HepG2 (cell line): ENCODE data around the gene IL1A. TPM values are rescaled to one million over a fixed set of nuclear protein-coding genes. Genes with fewer than 3 reads are reported as not detected.
A peak's percentile ranks its signal among the peaks of the same experiment; 100 is the strongest.

ENCODE experiments used
- ATAC-seq: fragments of 200-7000 bp; cut with Tn5 transposase; 3 replicates; pipeline ENCODE4 v1.9.1; 2020; ENCODE audit warnings: mild to moderate bottlenecking, moderate library complexity
- BruUV-seq: library from RNA; stranded (reverse); fragments of 400-500 nt; replicated peaks from 2 replicates; lab custom pipeline; 2021; lab: Mats Ljungman, UMichigan
- CTCF ChIA-PET: fragments of 300-600 bp; formaldehyde crosslinking; extraction: SDS; loops from one replicate; lab custom pipeline; 2021; ENCODE audit warnings: low total read pairs, inconsistent platforms, low intra/inter-chr PET ratio; lab: Yijun Ruan, JAX
- POLR2A ChIA-PET: fragments of 350-600 bp; sonication (Branson Sonifier 250); formaldehyde crosslinking; loops from one replicate; lab custom pipeline; 2020; ENCODE audit warnings: antibody characterized with exemption, inconsistent platforms; lab: Yijun Ruan, JAX
- DNase-seq: peaks from one replicate; pipeline ENCODE4 v3.0.0-alpha.2; 2015; ENCODE audit warnings: low spot score
- FAIRE-seq: peaks from 3 replicates; lab custom pipeline; 2011; peaks lifted over from hg19 to GRCh38; lab: Jason Lieb, UNC
- H2AFZ ChIP-seq: one replicate; pipeline ENCODE4 v1.6.1; 2011; ENCODE audit warnings: low read length, inconsistent platforms
- H3K27ac ChIP-seq: fragments of 300-600 bp; 3 replicates; pipeline ENCODE4 v1.8.0; 2011; ENCODE audit warnings: mixed run types, mild to moderate bottlenecking, mixed read lengths, low read length, inconsistent platforms; ENCODE audit not compliant: insufficient read depth; ENCODE audit errors: extremely low read length
- H3K27me3 ChIP-seq, 2 experiments: fragments of 200-600 bp in 1 of 2; 2 replicates in 1 of 2; 3 replicates in 1 of 2; pipeline versions ENCODE4 v1.6.0 to v1.8.0; 2011; ENCODE audit warnings: low read length in 2 of 2, mild to moderate bottlenecking in 2 of 2, moderate library complexity in 2 of 2, inconsistent platforms in 1 of 2; ENCODE audit not compliant: insufficient read depth in 2 of 2, control insufficient read depth in 1 of 2
- H3K36me3 ChIP-seq, 2 experiments: fragments of 200-600 bp in 1 of 2; replicated peaks in 1 of 2; 2 replicates in 1 of 2; 3 replicates in 1 of 2; pipeline versions ENCODE4 v1.5.1 to v1.8.0; 2011; ENCODE audit warnings: low read length in 2 of 2, inconsistent platforms in 1 of 2; ENCODE audit not compliant: insufficient read depth in 2 of 2, control insufficient read depth in 1 of 2
- H3K4me1 ChIP-seq: 2 replicates; pipeline ENCODE4 v1.5.1; 2012; ENCODE audit warnings: low read length, inconsistent platforms; ENCODE audit not compliant: insufficient read depth
- H3K4me2 ChIP-seq: 2 replicates; pipeline ENCODE4 v1.6.0; 2011; ENCODE audit warnings: low read depth, low read length, inconsistent platforms
- H3K4me3 ChIP-seq, 3 experiments: fragments of 200-600 bp in 1 of 3; sonication (generic), shearing (Covaris generic) in 1 of 3; replicated peaks in 1 of 3; 2 replicates each; pipeline ENCODE4 v1.5.1; 2011 to 2016; ENCODE audit warnings: low read length in 3 of 3, inconsistent platforms in 2 of 3, low read depth in 2 of 3, mild to moderate bottlenecking in 2 of 3, control low read depth in 1 of 3, mixed read lengths in 1 of 3; ENCODE audit not compliant: insufficient read depth in 1 of 3
- H3K79me2 ChIP-seq: one replicate; pipeline ENCODE4 v1.6.1; 2011; ENCODE audit warnings: low read length, inconsistent platforms; ENCODE audit not compliant: insufficient read depth
- H3K9ac ChIP-seq: 2 replicates; pipeline ENCODE4 v1.6.0; 2011; ENCODE audit warnings: mild to moderate bottlenecking, low read depth, low read length, inconsistent platforms; ENCODE audit not compliant: insufficient read depth
- H3K9me3 ChIP-seq: 2 replicates; pipeline ENCODE4 v1.5.1; 2012; ENCODE audit warnings: mild to moderate bottlenecking, low read length
- H4K20me1 ChIP-seq: 2 replicates; pipeline ENCODE4 v1.6.0; 2011; ENCODE audit warnings: inconsistent platforms, mild to moderate bottlenecking, low read length, moderate library complexity; ENCODE audit not compliant: insufficient read depth
- ARID3A ChIP-seq: IDR thresholded peaks from 2 replicates; pipeline ENCODE4 v1.6.1; 2012; ENCODE audit warnings: low read depth, low read length, improper control_type of control experiment
- TEAD3 ChIP-seq: optimal IDR thresholded peaks from 2 replicates; pipeline ENCODE3; 2016; ENCODE audit warnings: borderline replicate concordance
- ZNF609 ChIP-seq: sonication (generic); formaldehyde crosslinking; IDR thresholded peaks from 2 replicates; pipeline ENCODE4 v1.4.0; 2020; ENCODE audit warnings: mild to moderate bottlenecking, missing genetic modification reagents, borderline replicate concordance
- ZNF7 ChIP-seq: IDR thresholded peaks from 2 replicates; pipeline ENCODE4 v1.6.1; 2016; ENCODE audit warnings: missing biosample characterization, missing genetic modification reagents
- WGBS: methylation state at CpG from one replicate; pipeline ENCODE4 v1.1.6; 2017; ENCODE audit warnings: low lambda C conversion rate; 5-methylcytosine and 5-hydroxymethylcytosine counted together
- in situ Hi-C: cut with HindIII; loops from 2 replicates; pipeline ENCODE4 v1.10.0; 2017; ENCODE audit warnings: low pct_unique_long_range_greater_than_20kb; ENCODE audit not compliant: extremely low pct_ligation_motif_present
- intact Hi-C: fragments of 100-400 bp; cut with micrococcal nuclease; formaldehyde crosslinking; loops from one replicate; pipeline ENCODE4 v1.10.0; 2022; ENCODE audit not compliant: unreplicated experiment
- polyA plus RNA-seq, 8 experiments: library from polyadenylated mRNA; depleted of rRNA in 3 of 8; stranded (reverse) in 7 of 8; unstranded in 1 of 8; fragments of >200 nt; fragmentation: Illumina TruSeq in 4 of 8; extraction: Trizol in 4 of 8; gene quantifications; 2 replicates each; pipeline versions ENCODE4 v1.2.1 to v1.2.3, GENCODE V29; 2011 to 2016; ENCODE audit warnings: low read depth in 4 of 8, missing spikeins in 1 of 8, mixed read lengths in 1 of 8; ENCODE audit not compliant: insufficient read depth in 1 of 8
- total RNA-seq, 5 experiments: library from RNA; depleted of rRNA; stranded (reverse); fragments of >200 nt; fragmentation: Illumina TruSeq; extraction: Trizol; gene quantifications; 2 replicates each; pipeline ENCODE4 v1.2.3, GENCODE V29; 2016; ENCODE audit warnings: low read depth in 1 of 5

Gene IL1A
- total and polyA plus RNA-seq, 2 of the 13 experiments (the other 11 are each of a cell fraction or from before 2014, with no cell fraction given): not detected

GRCh38 chr2:112768432-112768831, 15.9 kb downstream of the IL1A start:
- no peaks in the 10 kb centered on the region for H3K9me3 ChIP-seq

More at GRCh38 chr2:112768432-112768831, 15.9 kb downstream of the IL1A start:
- Histone ChIP-seq H3K27me3 (no peaks in the 10 kb centered on the region; a peak in 1 of 5 replicates), H3K36me3 (no peaks in the 10 kb centered on the region), H3K4me2 (peak overlapping the region; percentile 52), H3K4me1 (peaks cover 31% of the 10 kb centered on the region), H3K27ac (no peak overlapping the region), H3K79me2 (peaks cover 7% of the 10 kb centered on the region), H2AFZ (no peak overlapping the region), H3K4me3 (no peak overlapping the region; a peak in 1 of 6 replicates), H3K9ac (no peak overlapping the region), H4K20me1 (no peaks in the 10 kb centered on the region)
- FAIRE-seq (no peak), DNase-seq (no peak), ATAC-seq (no peak)
- BruUV-seq: no TSS peak
- POLR2A ChIA-PET: interaction anchor here (1.3 kb wide), 1 partner anchor 49 kb away, joined by 4 read pairs; no protein-coding TSS in a partner anchor
- 68% methylated on average over 1 of the region's 1 CpG for WGBS
- in situ Hi-C loops: no loop called here
- CTCF ChIA-PET: no interaction called here
- TF ChIP-seq ZNF609 (CRISPR knock-in tag) (no peak), ZNF7 (CRISPR knock-in tag) (peak; percentile 78), TEAD3 (CRISPR knock-in tag) (peak; percentile 63), ARID3A (peak; percentile 55; the same call in 1 of the 2 replicates)
- intact Hi-C loops: no loop called here
